Posterior vena cava (tissue), 2 donors: ENCODE measurements around the gene HCFC1. TPM values are rescaled to one million over a fixed set of nuclear protein-coding genes. Genes with fewer than 3 reads are reported as not detected.

Experiments
- DNase-seq: peaks from one replicate; pipeline ENCODE4 v3.0.0-alpha.2; 2020; ENCODE audit warnings: low spot score
- intact Hi-C, 2 donors: fragments of 100-400 bp; cut with DNase I; formaldehyde crosslinking; loops; one replicate each; pipeline versions ENCODE4 v1.14.1 to v1.14.2; 2022 to 2023
- total RNA-seq, 2 donors: library from RNA; stranded (reverse); fragmentation: NEBNext Ultra II Directional; extraction: Animal tissue kit (Norgen Biotek cat#: 25700); gene quantifications; one replicate each; pipeline ENCODE4 v1.2.1, GENCODE V29; 2021
- donor health status: DM: yes; HTN: yes; CAD: no.
- donor health status: DM: yes; HTN: yes; CAD: no.

HCFC1 gene
- total RNA-seq, 2 donors from 2014 or later, result 36.9 to 44.6 TPM

DNA sequence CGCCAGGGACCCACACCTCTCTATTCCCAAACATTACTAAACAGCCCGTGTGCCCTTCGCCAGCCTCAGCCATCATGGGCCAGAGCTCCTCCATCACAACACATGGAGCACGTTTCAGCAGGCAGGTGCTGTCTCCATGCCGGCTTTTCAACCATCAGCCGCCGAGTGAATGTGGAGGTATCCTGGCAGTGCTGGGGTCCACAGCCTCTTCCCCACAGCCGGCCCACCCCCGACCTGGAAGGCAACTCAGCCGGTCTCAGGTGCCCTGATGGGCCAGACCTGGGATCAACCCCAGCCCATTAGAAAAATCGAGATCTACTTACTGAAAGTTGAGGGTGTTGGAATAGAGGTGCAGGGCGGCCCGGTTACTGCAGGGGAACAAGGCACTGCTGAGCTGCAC, 39.9 kb downstream of the HCFC1 start:
- no peak for DNase-seq
- intact Hi-C loops, result no loop called here

DNA sequence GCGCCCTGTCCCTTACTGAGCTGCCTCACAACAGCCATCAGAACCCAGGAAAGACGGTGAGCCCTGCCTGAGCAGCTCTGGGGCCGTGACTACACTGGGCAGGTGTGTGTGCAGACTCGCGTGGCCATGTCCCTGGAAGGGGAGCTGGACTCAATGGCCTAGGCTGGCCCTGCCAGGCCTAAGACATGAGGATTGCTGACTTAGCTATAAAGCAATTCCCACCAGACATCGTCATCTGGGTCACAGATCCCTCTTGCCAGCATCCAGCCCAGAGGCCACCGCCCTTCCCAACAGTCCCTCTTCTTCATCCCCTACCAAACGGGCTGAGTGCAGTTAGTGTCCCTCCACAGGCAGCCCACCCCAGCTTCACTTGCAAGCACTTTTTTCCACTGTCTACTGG, 40.5 kb downstream of the HCFC1 start:
- intact Hi-C loops, result no loop called here

DNA sequence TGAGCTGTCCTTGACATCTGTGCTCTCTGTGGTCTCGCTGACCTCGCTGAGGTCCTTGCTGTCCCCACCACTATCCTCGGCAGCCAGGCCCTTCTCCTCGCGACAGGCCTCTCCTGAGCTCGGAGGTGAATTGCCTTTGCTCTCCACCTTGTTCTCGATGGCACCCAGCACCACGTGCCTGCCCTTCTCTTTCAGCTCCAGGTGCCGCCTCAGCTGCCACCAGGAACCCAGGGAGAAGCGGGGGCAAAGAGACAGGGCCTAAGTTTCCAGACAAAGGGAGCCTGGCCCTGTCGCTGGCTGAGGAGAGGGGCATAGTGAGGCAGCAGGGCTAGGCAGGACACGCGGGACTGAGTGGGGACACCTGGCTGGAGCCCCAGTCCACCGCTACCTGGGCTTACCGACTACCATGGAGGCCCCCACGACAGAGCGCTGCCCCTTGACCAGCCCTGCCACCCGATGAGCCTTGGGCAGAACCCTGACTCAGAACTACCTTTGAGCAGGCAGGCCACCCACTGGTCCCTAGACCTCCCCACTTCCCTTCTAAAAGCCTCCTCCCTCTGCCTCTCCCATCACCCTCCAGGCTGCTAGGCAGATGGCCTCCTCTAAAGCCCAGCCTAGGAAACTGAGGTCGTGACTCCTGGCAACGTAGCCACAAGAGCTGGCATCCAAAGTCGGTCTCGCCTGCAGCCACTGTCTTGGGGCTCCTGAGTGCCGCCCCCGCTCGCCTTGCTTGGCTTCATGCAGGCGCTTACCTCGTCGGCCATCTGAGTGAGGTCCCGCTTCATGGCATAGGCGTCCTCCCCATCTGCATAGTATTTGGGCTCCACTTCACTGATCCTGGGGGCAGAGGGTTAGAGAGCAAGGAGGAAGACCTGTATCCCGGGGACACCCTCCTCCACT, 41.4 kb downstream of the HCFC1 start:
- no peak for DNase-seq
- intact Hi-C loops, result no loop called here

More for the DNA sequence above, 40.5 kb downstream of the HCFC1 start:
- no peak for DNase-seq

DNA sequence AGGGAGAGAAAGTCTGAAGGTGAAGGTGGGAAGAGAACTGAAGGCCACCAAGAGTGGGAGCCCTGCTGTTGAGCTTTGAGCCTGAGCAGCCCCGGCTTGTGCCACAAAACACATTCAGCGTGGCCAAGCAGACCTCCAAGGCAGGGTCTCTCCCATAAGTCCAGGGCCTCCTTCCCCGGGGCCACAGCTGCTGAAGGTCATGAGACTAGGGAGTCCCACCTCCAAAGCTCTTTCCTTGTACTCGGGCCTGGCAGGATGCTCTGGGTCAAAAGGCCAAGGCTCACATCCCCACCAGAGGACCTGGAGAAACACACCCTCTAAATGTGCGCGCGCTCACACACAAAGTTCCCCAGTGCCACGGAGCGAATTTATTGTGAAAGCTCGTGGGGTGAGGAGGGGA, 42.0 kb downstream of the HCFC1 start:
- DNase-seq, result no peak

DNA sequence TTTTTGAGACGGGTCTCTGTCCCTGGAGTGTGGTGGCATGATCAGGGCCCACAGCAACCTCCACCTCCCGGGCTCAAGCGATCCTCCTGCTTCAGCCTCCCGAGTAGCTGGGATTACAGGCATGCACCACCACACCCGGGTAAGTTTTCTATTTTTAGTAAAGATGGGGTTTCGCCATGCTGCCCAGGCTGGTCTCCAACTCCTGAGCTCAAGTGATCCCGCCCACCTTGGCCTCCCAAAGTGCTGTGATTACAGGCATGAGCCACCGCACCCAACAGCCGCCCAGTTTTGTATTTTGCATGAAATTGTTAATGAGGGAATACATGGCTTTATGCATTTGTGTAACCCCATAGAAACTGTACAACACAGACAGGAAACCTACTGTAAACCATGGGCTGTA, 42.8 kb downstream of the HCFC1 start:
- intact Hi-C loops, result loop anchor here in 1 of 2 donors (10.0 kb wide), 1 partner anchor 134 kb away; the partner anchor contains the start of genes IDH3G and SSR4
- DNase-seq, result no peak

More for the DNA sequence above, 42.0 kb downstream of the HCFC1 start:
- intact Hi-C loops, result loop anchor here in 1 of 2 donors (10.0 kb wide), 1 partner anchor 135 kb away; the partner anchor contains the start of genes IDH3G and SSR4

DNA sequence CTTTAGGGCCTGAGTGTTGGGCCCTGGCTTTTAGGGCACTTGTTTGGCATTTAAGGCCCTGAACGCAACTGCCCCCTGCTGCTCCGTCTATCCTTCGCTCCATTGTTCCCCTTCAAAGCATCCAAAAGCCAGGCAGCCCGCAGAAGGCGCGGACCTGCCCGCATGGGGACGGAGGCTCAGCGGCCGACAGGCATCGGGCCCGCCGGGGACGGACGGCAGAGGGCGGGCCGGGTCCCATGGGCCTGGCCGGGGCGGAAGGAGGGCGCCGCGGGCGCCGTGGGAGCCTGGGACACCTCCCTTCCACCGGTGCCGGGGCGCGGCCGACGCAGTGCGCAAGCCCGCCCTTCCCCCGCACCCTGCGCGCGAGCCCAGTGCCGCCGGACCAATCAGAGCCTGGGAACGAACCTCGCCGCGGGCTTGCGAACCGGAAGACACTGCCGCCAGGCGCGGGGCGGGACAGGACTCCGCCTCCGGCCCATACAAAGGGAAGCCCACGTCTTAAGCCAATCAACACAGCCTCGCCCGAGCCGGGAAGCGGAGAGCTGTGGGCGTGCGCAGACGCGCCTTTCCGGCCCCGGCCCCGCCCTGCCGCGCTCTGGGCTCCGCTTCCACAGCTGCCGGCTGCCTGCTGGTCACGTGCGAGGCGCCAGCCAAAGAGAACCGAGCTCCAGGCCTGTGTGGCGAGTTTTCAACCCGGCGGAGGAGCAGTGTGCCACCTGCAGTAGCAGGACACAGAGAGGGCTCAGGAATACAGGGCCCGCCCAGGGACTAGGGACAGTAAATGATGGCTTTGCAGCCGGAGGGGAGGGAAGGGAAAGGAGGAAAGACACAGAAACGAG, 43.5 kb downstream of the HCFC1 start:
- DNase-seq, result peak; percentile 99
- intact Hi-C loops, result loop anchor here in 1 of 2 donors (10.0 kb wide), 1 partner anchor 133 kb away; the partner anchor contains the start of genes IDH3G and SSR4

DNA sequence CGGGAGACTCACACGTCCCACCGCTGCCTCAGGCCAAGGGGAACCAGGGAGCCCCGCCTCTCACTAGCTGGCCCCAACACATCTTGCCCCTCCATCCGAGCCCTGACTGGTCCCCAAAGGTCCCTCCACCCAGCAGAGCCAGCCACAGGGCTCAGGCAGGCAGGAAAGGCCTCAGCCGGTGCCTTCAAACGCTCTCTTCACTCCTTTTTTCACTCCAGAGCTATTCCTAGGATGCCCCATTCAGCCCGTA, 44.0 kb downstream of the HCFC1 start:
- intact Hi-C loops, result loop anchor here in 1 of 2 donors (10.0 kb wide), 1 partner anchor 133 kb away; the partner anchor contains the start of genes IDH3G and SSR4

DNA sequence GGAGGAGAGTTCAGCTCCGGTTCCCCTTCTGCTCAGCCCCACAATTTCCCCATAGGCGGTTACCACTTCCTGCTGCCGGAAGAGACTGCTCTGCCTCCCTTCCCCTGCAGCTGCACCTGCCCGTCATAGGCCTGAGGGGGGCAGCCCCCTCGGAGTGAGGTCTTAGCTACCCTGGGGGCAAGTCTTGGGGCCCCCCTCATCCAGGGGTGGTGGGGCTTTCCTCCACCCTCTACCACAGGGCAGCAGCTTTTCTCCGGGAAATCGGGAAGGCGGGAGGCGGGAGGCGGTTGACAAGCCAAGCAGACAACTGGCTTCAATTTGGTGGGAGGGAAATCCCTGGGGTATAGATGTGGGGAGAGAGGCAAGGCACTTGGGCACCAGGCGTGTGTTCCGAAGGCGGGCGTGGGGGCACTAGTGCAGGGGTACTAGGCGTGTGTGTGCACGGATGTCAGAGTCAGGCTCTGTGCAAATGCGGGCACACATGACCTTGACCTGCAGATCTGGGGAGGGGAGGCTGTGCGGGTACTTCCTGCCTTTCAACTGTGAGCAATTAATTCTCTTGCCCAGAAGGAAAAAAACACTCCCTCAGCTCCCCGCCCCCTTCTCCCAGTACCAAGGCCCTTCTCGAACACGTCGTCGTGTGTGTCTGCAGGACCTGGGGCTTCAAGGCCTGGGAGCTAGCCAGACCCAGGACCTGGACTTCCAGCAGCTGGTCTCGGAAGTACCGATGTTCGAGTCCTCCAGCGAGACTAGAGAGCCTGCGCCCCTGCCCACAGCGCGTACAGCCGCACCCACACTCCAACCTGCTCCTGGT, 44.6 kb downstream of the HCFC1 start:
- intact Hi-C loops, result loop anchor here in 1 of 2 donors (10.0 kb wide), 1 partner anchor 132 kb away; the partner anchor contains the start of genes IDH3G and SSR4

More for the DNA sequence above, 44.0 kb downstream of the HCFC1 start:
- no peak for DNase-seq

DNA sequence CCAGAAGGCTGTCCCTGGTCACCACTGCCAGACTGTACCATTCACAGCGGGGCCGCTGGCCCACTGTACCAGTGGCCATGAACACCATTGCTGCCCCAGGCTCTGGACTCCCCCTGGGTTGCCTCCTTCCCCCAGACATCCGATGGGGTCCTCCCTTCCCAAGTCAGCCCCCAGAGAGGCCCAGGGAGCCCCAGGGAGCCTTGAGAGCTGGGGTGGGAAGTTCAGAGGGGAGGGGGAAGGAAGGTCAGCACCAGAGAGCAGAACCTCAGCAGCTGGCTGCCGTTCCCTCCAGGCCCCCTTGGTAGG, 45.1 kb downstream of the HCFC1 start:
- intact Hi-C loops, result loop anchor here in 1 of 2 donors (10.0 kb wide), 1 partner anchor 132 kb away; the partner anchor contains the start of genes IDH3G and SSR4
- no peak for DNase-seq

More for the DNA sequence above, 44.6 kb downstream of the HCFC1 start:
- DNase-seq, result no peak

DNA sequence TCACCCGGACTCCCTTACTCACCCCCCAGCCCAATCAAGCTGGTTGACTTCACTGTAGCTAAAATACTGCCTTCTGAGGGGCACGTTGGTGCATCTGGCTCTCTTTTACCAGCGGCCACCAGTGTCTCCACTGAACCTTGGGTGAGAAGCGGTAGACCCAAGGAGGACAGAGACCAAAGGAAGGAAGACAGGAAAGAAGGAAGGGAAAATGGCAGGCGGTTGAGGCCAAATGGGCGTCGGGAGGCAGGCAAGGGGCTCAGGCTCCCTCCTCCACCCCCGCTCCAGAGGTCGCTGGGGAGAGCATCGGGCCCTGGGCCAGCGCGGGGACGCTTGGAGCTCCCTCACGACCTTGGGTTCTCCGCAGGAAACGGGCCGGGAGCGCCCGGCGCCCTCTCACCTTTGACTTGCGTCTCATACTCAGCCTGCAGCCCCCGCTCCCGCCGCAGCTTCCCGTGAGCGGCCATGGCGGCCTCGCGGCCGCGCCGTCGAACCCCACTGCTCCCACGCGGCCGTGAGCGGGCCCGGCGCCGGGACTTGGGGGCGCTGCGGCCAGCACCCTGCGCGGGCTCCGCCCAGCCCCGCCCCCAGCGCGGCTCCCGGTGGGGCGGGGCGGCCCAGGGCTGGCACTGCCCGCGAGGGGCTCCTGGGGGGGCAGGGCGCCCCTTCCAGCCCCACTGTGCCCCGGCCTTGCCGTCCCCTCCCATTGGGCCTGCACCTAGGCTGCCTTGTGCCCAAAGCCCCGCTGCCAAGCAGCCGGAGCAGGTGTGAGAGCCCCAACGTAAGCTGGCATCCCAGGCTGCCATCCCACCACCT, 45.7 kb downstream of the HCFC1 start, which contains the start of gene ARHGAP4:
Gene ARHGAP4, minus strand, starts transcription at position 526 of the 813 bp plus-strand sequence. Its CDS starts 62 bp downstream, at position 464.
- intact Hi-C loops, result loop anchor here in 1 of 2 donors (10.0 kb wide), 1 partner anchor 131 kb away; the partner anchor contains the start of genes IDH3G and SSR4
- no peak for DNase-seq

DNA sequence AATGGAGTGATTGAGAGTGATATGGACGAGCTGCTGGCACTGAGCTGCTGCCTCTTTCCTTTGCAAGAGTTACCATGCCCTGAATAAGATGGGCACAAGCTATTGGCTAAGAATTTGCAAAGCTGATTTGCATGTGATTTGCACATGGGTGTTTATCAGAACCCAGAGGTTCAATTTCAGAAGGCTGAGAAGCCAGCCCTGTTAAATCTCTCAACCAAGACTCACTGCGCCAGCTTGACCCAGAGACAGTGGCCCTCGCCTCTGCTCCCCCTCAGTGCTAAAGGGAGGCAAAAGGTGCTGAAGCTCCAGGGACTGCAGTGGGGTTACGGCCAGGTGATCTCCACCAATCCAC, 46.3 kb downstream of the HCFC1 start:
- intact Hi-C loops, result loop anchor here in 1 of 2 donors (10.0 kb wide), 1 partner anchor 131 kb away; the partner anchor contains the start of genes IDH3G and SSR4
- DNase-seq, result no peak

DNA sequence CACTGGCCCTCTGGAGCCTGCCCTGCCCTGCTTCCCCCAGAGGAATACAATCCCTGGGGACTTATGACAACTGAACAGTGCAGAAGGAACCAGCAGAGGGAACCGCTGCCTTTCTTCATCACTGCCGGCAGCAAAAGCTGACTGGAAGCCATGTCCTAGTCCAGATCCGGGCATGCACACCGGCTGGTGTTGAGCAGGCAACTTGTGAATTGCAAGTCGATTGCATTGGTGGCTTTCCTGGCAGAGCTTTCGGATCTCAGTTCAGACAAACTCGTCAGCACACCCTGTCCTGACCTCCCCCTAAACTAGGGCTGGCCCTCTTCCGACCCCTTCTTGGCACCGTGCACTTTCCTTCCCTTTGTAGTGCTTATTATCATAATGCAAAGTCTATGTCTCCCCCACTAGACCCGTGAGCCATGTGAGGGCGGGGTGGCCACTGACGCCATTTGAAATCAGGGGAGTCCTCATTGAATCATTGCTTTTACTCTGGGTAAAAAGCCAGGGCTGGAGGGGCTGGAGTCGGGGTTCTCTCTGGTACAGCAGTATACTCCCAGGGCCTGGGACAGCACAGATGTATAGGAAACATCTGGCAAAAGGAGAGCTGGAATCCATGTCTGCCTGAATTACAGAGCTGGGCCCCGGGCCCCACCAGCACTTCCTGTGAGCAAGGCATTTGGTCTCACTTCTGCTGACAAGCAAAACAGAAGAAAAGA, 47.3 kb downstream of the HCFC1 start:
- intact Hi-C loops, result loop anchor here in 1 of 2 donors (10.0 kb wide), 1 partner anchor 130 kb away; the partner anchor contains the start of genes IDH3G and SSR4
- no peak for DNase-seq

DNA sequence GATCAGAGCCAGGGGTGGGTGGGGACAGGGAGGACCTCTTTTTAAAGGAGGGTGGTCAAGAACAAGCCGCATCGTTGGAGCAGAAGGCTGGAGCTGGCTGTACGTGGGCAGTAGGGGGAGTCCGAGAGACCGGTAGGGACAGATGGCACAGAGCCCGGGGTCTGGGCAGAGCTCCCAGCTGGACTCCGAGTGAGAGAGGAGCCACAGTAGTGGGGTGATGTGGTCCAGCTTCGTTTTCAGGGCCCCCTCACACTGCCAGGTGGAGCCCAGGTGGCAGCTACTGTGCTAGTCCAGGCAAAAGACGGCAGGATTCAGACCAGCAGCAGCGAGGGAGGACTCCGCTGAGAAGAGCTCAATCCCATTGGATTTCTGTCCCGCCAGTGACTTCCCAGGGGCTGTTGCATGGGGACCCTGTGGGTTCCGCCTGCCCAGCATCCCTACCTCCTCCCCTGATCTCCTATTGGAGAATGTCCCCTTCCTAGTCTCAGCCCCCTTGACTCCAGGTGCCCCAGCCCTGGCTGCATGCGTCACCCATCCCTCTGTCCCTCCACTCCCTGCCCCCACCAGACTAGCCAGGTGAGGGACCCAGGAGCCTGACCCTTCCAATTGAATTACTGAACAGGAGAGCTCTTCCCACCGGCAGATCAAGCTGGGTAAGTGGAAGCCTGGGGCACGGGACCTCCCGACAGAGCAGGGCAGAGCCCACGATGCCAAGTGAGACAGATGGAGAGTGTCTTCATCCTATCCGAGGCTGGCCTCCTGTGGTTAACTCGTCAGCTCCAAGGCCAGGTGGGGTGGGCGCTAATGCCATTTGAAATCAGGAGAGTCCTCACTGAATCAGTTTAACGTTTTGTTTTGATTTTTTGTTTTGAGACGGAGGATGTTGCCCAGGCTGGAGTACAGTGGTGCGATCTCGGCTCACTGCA, 48.4 kb downstream of the HCFC1 start:
- DNase-seq, result no peak
- intact Hi-C loops, result loop anchor here in 1 of 2 donors (10.0 kb wide), 1 partner anchor 128 kb away; the partner anchor contains the start of genes IDH3G and SSR4

DNA sequence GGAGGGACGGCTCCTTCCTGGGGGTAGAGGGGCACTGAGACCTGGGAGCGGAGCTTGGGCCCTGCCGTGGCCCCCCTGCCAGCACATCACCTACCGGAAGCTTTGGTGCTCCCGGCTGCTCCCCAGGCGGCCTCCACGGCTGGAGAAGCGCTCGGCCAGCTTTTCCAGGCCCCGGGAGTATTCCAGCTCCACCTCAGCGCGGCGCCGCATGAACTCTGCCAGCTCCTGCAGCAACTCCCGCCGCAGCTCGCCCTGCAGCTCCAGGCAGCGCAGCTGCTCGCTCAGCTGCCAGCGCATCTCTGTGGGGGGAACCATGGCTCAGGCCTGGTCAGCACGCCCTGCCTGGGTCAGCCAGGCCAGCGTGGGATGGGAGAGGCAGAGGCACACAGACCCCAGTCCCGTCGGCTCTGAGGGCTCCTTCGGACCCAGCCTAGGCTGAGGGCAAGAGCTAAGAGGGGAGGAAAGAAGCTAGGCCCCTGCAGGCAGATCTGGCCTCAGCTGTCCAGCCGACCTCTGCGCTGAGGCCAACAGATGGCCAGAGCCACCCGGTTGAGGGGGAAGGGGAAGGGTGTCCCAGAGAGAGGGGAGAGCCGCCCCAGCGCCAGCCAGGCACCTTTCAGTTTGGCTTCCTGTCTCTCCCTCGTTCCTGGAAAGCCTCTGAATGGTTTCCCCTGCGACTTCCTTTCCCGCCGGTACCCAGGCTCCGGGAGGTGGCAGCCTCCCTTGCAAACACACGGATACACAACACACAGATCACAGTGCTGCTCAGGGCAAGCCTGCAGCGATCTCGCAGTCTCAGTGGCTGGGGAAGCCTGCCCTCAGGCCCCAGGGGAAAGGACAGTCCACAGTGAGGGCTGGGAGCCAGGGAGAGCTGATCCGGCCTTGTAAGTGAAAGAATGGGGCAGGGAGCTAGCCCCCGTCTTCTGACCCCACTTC, 49.8 kb downstream of the HCFC1 start:
- no peak for DNase-seq
- intact Hi-C loops, result loop anchor here in 1 of 2 donors (10.0 kb wide), 1 partner anchor 127 kb away; the partner anchor contains the start of genes IDH3G and SSR4

DNA sequence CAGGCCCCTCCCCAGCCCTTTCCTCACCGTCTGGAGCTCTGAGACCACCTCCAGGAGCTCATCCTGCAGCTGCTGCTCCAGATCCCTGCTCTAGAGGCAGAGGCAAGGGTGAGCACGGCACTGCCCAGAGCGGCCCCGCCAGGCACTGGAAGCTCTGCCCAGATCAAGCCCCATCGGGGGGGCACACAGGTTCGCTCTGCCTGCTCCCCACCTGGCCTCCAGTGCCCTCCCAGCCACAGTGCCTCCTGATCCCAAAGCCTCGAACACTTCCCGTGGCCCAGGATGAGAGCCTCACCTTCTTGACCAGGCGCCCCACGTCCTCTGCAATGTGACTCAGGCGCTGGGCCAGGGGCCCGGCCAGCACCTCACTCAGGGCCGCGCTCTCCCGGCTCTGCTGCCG, 50.5 kb downstream of the HCFC1 start:
- DNase-seq, result no peak
- intact Hi-C loops, result loop anchor here in 1 of 2 donors (10.0 kb wide), 1 partner anchor 126 kb away; the partner anchor contains the start of genes IDH3G and SSR4
